Neuronal stem cell (in vitro differentiated cells): ENCODE results near the gene OTOF.

Source experiments
- DNase-seq: peaks from one replicate; pipeline ENCODE4 v3.0.0-alpha.2; 2013; ENCODE audit warnings: low spot score
- H2AFZ ChIP-seq: one replicate; pipeline ENCODE4 v1.6.1; 2013; ENCODE audit warnings: mild to moderate bottlenecking, low read length, inconsistent platforms
- H2AK5ac ChIP-seq: 2 replicates; pipeline ENCODE4 v1.6.1; 2013; ENCODE audit warnings: low read depth, mild to moderate bottlenecking, inconsistent platforms, low read length, moderate library complexity, mixed read lengths
- H2BK120ac ChIP-seq: 2 replicates; pipeline ENCODE4 v1.6.1; 2013; ENCODE audit warnings: low read depth, mild to moderate bottlenecking, inconsistent platforms, low read length, moderate library complexity, mixed read lengths
- H2BK12ac ChIP-seq: one replicate; pipeline ENCODE4 v1.6.1; 2013; ENCODE audit warnings: low read length, inconsistent platforms
- H2BK15ac ChIP-seq: 2 replicates; pipeline ENCODE4 v1.6.1; 2013; ENCODE audit warnings: mild to moderate bottlenecking, low read length, inconsistent platforms, mixed read lengths
- H2BK5ac ChIP-seq: one replicate; pipeline ENCODE4 v1.6.1; 2013; ENCODE audit warnings: inconsistent platforms, mild to moderate bottlenecking, low read length, moderate library complexity
- H3K14ac ChIP-seq: one replicate; pipeline ENCODE4 v1.6.1; 2013; ENCODE audit warnings: low read length, inconsistent platforms
- H3K18ac ChIP-seq: 2 replicates; pipeline ENCODE4 v1.6.1; 2013; ENCODE audit warnings: low read length, inconsistent platforms
- H3K23ac ChIP-seq: 2 replicates; pipeline ENCODE4 v1.6.1; 2013; ENCODE audit warnings: low read depth, mild to moderate bottlenecking, mixed read lengths, low read length, inconsistent platforms; ENCODE audit not compliant: poor library complexity
- H3K27ac ChIP-seq: replicated peaks from 3 replicates; pipeline ENCODE4 v1.5.1; 2013; ENCODE audit warnings: low read length, inconsistent platforms
- H3K27me3 ChIP-seq, 3 experiments: 2 replicates each; pipeline ENCODE4 v1.6.1; 2013; ENCODE audit warnings: low read length in 3 of 3, mild to moderate bottlenecking in 2 of 3, inconsistent platforms in 1 of 3, low read depth in 1 of 3, mixed read lengths in 1 of 3, moderate library complexity in 1 of 3; ENCODE audit not compliant: control insufficient read depth in 3 of 3, insufficient read depth in 3 of 3
- H3K36me3 ChIP-seq, 2 donors: replicated peaks in 1 of 2; 2 replicates each; pipeline ENCODE4 v1.6.1; 2013; ENCODE audit warnings: low read length in 2 of 2; ENCODE audit not compliant: control insufficient read depth in 2 of 2, insufficient read depth in 2 of 2
- H3K4ac ChIP-seq: 2 replicates; pipeline ENCODE4 v1.6.1; 2013; ENCODE audit warnings: inconsistent platforms, mild to moderate bottlenecking, low read length, moderate library complexity
- H3K4me1 ChIP-seq, 2 donors: 1 replicate in 1 of 2; 2 replicates in 1 of 2; pipeline ENCODE4 v1.6.1; 2013; ENCODE audit warnings: low read length in 2 of 2, low read depth in 1 of 2; ENCODE audit not compliant: control insufficient read depth in 2 of 2, insufficient read depth in 1 of 2
- H3K4me2 ChIP-seq: one replicate; pipeline ENCODE4 v1.6.1; 2013; ENCODE audit warnings: mild to moderate bottlenecking, low read length, inconsistent platforms; ENCODE audit not compliant: insufficient read depth, poor library complexity, severe bottlenecking
- H3K4me3 ChIP-seq, 2 donors: 2 replicates each; pipeline ENCODE4 v1.5.1; 2013; ENCODE audit warnings: low read length in 2 of 2, mild to moderate bottlenecking in 2 of 2, inconsistent platforms in 1 of 2, moderate library complexity in 1 of 2
- H3K79me1 ChIP-seq: one replicate; pipeline ENCODE4 v1.6.1; 2013; ENCODE audit warnings: low read depth, mild to moderate bottlenecking, inconsistent platforms, low read length, moderate library complexity
- H3K9ac ChIP-seq: one replicate; pipeline ENCODE4 v1.6.1; 2013; ENCODE audit warnings: mild to moderate bottlenecking, low read depth, low read length, inconsistent platforms; ENCODE audit not compliant: poor library complexity
- H3K9me3 ChIP-seq, 2 donors: replicated peaks in 1 of 2; 2 replicates each; pipeline versions ENCODE3 to v1.6.1; 2013; ENCODE audit warnings: low read length in 2 of 2, mild to moderate bottlenecking in 2 of 2, inconsistent platforms in 1 of 2, low read depth in 1 of 2, mixed read lengths in 1 of 2, moderate library complexity in 1 of 2; ENCODE audit not compliant: control insufficient read depth in 2 of 2, insufficient read depth in 1 of 2
- H4K8ac ChIP-seq: one replicate; pipeline ENCODE4 v1.6.1; 2013; ENCODE audit warnings: low read depth, mild to moderate bottlenecking, inconsistent platforms, low read length, moderate library complexity
- H4K91ac ChIP-seq: one replicate; pipeline ENCODE4 v1.6.1; 2013; ENCODE audit warnings: low read length, low read depth, mild to moderate bottlenecking, inconsistent platforms; ENCODE audit not compliant: poor library complexity
- WGBS, 2 donors: extraction: QIAGEN DNeasy Blood & Tissue Kit; methylation state at CpG; one replicate each; pipeline ENCODE4 v1.1.7; 2013; ENCODE audit warnings: missing lambda C conversion rate in 2 of 2, mixed read lengths in 1 of 2; ENCODE audit not compliant: insufficient read length in 2 of 2, insufficient replicate concordance in 1 of 2; ENCODE audit errors: extremely low coverage in 2 of 2; 5-methylcytosine and 5-hydroxymethylcytosine counted together

The OTOF gene

DNA sequence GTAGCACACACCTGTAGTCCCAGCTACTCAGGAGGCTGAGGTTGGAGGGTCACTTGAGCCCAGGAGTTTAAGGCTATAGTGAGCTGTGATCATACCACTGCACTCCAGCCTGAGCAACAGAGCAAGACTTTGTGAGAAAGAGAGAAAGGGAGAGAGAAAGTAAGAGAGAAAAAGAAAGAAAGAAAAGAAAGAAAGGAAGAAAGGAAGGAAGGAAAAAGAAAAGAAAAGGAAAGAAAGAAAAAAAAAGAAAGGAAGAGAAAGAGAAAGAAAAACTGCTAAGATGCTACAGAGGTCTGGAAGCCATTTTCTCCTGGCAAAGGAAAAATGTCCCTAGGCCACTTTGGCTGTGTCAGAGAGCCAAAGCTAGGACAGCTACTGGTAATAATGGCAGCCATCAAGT, 45.6 kb downstream of the OTOF start:
- Histone ChIP-seq H4K8ac (no peak overlapping the region), H3K79me1 (no peaks in the 10 kb centered on the region), H3K36me3 (no peaks in the 10 kb centered on the region), H2BK15ac (no peak overlapping the region), H2AK5ac (no peak overlapping the region), H3K4me1 (no peaks in the 10 kb centered on the region), H3K27ac (no peak overlapping the region), H2AFZ (peak overlapping the region; percentile 43), H3K27me3 (no peaks in the 10 kb centered on the region), H2BK5ac (no peak overlapping the region), H3K23ac (no peak overlapping the region), H3K4ac (no peak overlapping the region), H4K91ac (no peak overlapping the region), H3K4me3 (no peak overlapping the region), H3K9ac (no peak overlapping the region), H3K18ac (no peak overlapping the region), H3K9me3 (no peaks in the 10 kb centered on the region), H3K14ac (no peak overlapping the region), H2BK120ac (no peak overlapping the region), H3K4me2 (no peak overlapping the region), H2BK12ac (no peak overlapping the region)
- no peak for DNase-seq

DNA sequence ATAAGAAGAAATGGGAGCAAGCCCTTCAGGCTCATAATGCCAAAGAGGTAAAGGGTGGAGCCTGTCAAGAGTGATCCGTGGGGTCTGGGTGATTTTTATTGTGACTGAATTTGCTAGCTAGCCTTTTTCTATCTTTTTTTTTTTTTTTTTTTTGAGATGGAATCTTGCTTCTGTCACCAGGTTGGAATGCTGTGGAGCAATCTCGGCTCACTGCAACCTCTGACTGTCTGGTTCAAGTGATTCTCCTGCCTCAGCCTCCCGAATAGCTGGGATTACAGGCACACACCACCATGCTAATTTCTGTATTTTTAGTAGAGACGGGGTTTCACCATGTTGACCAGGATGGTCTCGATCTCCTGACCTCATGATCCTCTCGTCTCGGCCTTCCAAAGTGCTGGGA, 47.1 kb downstream of the OTOF start:
- H2BK5ac ChIP-seq, result no peak overlapping the region
- H3K36me3 ChIP-seq, result no peaks in the 10 kb centered on the region
- H4K8ac ChIP-seq, result no peak overlapping the region
- H2AFZ ChIP-seq, result no peak overlapping the region
- H4K91ac ChIP-seq, result no peak overlapping the region
- H3K23ac ChIP-seq, result no peak overlapping the region
- no peak overlapping the region for H3K4me3 ChIP-seq
- H3K27ac ChIP-seq, result no peak overlapping the region
- DNase-seq, result no peak
- H3K79me1 ChIP-seq, result no peaks in the 10 kb centered on the region
- H2BK12ac ChIP-seq, result no peak overlapping the region
- H2BK15ac ChIP-seq, result no peak overlapping the region
- H3K27me3 ChIP-seq, result no peaks in the 10 kb centered on the region
- no peak overlapping the region for H2BK120ac ChIP-seq
- no peaks in the 10 kb centered on the region for H3K4me1 ChIP-seq
- no peak overlapping the region for H3K9ac ChIP-seq
- H3K4me2 ChIP-seq, result no peak overlapping the region
- no peak overlapping the region for H3K18ac ChIP-seq
- no peak overlapping the region for H2AK5ac ChIP-seq
- no peak overlapping the region for H3K4ac ChIP-seq
- H3K9me3 ChIP-seq, result no peaks in the 10 kb centered on the region
- WGBS, 2 donors, result no CpG with 5 or more reads among the region's 7 CpGs
- H3K14ac ChIP-seq, result no peak overlapping the region

DNA sequence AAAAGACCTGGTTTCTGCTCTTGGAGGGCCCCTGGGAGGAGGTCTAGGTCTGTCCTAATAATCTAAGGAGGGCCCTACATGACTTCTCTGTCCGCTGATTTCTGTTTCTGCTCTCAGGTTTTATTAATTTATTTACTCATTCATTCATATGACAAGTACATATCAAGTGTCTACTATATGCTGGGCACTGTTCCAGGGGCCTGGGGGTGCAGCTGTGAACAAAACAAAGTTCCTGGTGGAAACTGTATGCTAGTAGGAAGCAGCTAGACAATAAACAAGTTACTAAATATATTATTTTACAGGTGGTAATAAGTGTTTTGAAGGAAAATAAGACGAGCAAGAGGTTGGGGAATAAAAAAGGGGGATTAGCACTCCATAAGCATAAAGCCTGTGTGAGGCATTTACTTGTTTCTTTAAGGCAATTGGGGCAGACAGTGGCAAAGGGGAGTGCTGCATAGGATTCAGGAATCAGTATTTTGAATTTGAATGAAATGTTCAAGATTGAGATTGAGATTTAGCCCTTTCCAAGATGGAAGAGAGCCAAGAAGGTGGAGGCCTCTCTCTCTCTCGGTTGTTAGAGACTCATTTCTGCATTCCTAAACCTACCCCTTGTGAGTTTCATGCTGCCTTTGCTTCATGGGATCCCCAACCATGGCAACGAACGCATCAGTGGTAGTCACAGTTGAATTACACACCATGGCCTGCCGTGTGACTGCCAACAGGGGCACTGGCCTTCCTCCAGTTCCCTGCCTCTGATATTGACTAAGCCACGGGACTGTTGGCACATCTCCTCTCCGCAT, 47.9 kb downstream of the OTOF start:
- Histone ChIP-seq H3K36me3 (no peaks in the 10 kb centered on the region), H2BK12ac (no peak overlapping the region), H2BK120ac (no peak overlapping the region), H3K4me3 (no peak overlapping the region), H3K79me1 (no peaks in the 10 kb centered on the region), H3K14ac (no peak overlapping the region), H2AK5ac (no peak overlapping the region), H3K4me2 (no peak overlapping the region), H3K27ac (no peak overlapping the region), H3K9me3 (no peaks in the 10 kb centered on the region), H3K27me3 (no peaks in the 10 kb centered on the region), H3K23ac (no peak overlapping the region), H2BK5ac (no peak overlapping the region), H4K91ac (no peak overlapping the region), H3K18ac (no peak overlapping the region), H3K9ac (no peak overlapping the region), H3K4ac (no peak overlapping the region), H2AFZ (peak overlapping the region; percentile 23), H4K8ac (no peak overlapping the region), H3K4me1 (no peaks in the 10 kb centered on the region), H2BK15ac (no peak overlapping the region)
- DNase-seq, result no peak
- WGBS, 2 donors, result 100% methylated on average over 1 of the region's 8 CpGs; no CpG with 5 or more reads in 1 of the 2 donors

DNA sequence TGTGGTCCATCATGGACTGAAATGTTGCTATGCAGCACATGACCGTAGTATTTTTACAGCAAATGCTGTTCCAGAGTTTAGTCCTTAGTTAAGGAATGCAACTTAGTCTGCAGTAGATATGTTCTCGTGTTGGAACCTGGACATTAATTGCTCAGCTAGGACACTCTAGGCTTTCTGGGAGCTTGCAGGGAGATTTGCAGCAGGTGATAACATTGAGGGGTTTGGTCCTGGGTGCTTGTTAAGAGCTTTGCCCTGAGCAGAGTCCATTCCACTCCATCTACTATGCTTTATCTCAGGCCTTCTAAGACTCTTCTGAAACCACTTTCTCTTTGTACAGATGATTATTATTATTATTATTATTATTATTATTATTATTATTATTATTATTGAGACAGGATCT, 49.1 kb downstream of the OTOF start:
- no peak overlapping the region for H2BK5ac ChIP-seq
- H2BK15ac ChIP-seq, result no peak overlapping the region
- no peak overlapping the region for H4K8ac ChIP-seq
- H3K4ac ChIP-seq, result no peak overlapping the region
- no peak overlapping the region for H2AFZ ChIP-seq
- H3K79me1 ChIP-seq, result no peaks in the 10 kb centered on the region
- no peak overlapping the region for H3K4me2 ChIP-seq
- H3K9ac ChIP-seq, result no peak overlapping the region
- no peak overlapping the region for H3K23ac ChIP-seq
- H3K18ac ChIP-seq, result no peak overlapping the region
- DNase-seq, result no peak
- no peak overlapping the region for H3K27ac ChIP-seq
- H3K4me3 ChIP-seq, result no peak overlapping the region
- no peak overlapping the region for H4K91ac ChIP-seq
- H3K27me3 ChIP-seq, result no peaks in the 10 kb centered on the region
- H2BK12ac ChIP-seq, result no peak overlapping the region
- no peak overlapping the region for H2AK5ac ChIP-seq
- WGBS, 2 donors, result no CpG with 5 or more reads among the region's 2 CpGs
- H3K14ac ChIP-seq, result no peak overlapping the region
- H3K9me3 ChIP-seq, result no peaks in the 10 kb centered on the region
- H3K4me1 ChIP-seq, result no peaks in the 10 kb centered on the region
- no peaks in the 10 kb centered on the region for H3K36me3 ChIP-seq
- H2BK120ac ChIP-seq, result no peak overlapping the region
